SH-SY5Y (cell line): ENCODE measurements around the gene KLHL35.

Source experiments
- GATA2 ChIP-seq: IDR thresholded peaks from 2 replicates; pipeline ENCODE4 v1.6.1; 2011; ENCODE audit warnings: mild to moderate bottlenecking, low read depth, low read length
- GATA3 ChIP-seq: IDR thresholded peaks from 2 replicates; pipeline ENCODE4 v1.6.1; 2011; ENCODE audit warnings: low read depth, mild to moderate bottlenecking, low read length, moderate library complexity

Gene KLHL35

DNA sequence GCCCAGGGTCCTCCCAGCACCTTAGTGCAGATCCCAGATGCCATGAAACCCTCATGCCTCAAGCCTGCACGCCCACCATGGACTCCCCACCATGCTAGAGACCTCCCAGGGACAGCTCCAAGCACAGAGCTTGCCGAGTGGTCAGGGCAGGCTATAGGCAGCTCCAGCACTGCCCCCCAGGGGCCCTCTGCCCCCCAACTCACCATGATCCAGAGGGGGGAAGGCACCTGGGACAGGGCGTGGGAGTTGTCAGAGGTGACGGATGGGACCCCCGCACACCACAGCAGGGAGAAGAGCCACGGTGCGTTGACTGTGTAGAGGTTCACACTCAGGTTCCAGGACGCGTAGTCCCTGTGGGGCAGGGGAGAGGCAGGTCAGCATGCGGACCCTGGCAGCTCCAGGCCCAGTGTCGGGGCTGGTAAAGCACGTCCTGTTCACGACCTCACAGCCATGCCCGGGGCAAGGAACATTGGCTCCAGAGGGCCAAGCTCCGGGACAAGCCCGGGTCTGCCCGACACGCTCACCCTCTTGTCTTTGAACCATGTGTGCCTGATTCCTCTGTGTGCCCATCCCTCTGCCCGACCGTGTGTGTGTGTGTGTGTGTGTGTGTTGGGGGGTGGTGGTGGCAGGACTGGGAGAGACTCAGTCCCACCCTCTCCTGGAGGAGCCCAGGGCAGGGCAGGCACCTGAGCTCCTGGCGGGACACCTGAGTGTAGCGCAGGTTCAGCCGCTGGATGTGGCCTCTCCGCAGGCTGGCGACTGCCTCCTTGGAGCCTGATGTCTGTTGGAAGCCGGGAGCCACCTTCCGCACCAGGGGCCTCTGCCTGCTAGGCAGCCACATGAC lies 8.2 kb upstream of the KLHL35 start:
- TF ChIP-seq GATA2 (no peak), GATA3 (no peak)

- TF ChIP-seq GATA2 (no peak), GATA3 (no peak)
Observed at GRCh38 chr11:75439495-75440120, 6.6 kb upstream of the KLHL35 start.

GRCh38 chr11:75439026-75439425 lies 6.0 kb upstream of the KLHL35 start:
- TF ChIP-seq GATA2: no peak
- no peak for TF ChIP-seq GATA3

- TF ChIP-seq GATA2: no peak
Observed at GRCh38 chr11:75437966-75438659, 5.1 kb upstream of the KLHL35 start.

DNA sequence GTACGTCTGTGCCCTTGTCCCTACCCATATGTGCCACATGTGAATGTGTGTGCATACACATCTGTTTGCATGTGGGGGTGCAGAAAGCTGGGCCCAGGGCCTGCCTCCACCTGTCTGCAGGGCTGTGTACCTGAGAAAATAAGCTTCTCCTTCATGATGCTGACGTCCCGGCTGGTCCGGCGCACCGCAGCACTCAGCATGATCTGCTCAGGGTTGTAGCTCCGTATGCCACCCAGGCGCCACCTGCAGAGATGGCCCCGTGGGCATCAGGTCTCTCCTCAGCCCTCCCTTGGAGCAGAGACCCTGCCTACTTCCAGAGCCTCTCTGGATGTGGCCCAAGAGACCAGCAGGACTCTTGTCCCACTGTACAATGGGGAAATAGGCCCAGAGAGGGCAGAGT lies 3.8 kb upstream of the KLHL35 start:
- TF ChIP-seq GATA3 (no peak), GATA2 (no peak)

DNA sequence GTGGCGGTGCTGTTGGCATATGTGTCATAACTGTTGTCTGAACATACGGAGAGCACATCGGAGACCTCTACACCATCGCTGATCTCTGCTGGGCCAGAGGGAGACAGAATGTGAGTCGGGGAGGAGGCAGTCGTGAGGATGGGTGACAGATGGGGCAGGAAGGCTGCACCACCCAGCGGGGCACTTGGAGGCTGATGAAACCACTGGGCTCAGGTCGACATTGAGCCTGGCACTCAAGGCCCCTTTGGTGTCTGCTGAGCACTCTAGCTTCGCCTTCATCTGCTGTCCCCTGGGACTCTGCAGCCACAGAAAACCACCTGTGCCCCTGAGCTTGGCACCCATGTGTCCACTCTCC lies 2.5 kb upstream of the KLHL35 start:
- TF ChIP-seq GATA2 (no peak), GATA3 (no peak)

DNA sequence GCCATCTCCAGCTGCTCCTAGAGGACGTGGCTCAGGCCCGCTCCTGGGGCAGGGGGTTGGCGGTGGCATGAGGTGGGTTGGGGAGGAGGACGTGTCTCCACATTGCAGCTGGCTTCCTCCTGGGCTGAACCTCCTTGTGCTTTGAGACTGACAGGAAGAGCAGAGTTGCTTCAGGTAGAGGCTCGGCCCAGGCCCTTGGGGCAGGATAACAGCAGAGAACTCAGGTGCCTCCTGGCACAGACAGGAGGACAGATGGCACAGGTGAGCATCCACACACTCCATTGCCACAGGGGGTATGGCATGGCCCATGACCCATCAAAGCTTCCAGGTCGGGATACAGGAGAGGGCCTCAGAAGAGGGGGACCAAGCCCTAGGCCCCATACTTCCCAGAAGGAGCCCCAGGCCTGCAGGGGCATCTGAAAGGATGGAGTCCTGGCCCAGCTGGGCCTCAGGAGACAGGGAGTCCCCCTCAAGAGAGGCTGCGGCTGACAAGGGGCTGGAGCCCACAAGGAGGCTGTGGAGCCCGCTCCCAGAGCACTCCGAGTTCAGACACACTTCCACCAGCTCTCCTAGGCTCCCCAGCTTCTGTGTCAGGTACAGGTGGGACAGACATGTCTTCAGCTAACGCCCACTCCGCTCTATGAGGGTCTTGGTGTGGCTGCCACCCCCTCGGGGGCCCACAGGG lies 2.0 kb upstream of the KLHL35 start:
- no peak for TF ChIP-seq GATA3
- TF ChIP-seq GATA2: no peak

DNA sequence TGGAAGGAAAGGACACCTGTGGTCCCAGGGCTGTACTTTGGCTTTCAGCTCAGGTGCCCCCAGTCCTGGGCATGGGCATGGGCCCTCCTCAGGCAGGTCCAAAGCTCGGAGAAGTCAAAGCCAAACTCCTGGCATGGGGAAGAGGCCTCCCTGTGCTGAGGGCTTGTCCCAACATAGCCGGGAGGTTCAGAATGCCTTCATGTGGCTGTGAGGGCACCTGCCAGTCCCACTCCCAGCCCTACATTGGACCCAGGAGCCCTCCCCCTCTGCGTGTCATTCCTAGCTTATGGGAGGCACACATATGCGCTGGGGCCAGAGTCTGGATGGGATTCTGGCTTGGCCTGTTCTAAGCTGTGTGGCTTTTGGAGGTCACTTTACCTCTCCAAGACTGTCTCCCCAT lies 1.0 kb upstream of the KLHL35 start:
- TF ChIP-seq GATA3 (no peak), GATA2 (no peak)

GRCh38 chr11:75433443-75433842 lies 440 bp upstream of the KLHL35 start:
- TF ChIP-seq GATA2 (no peak), GATA3 (no peak)

GRCh38 chr11:75431533-75432525 lies 1.2 kb downstream of the KLHL35 start:
- TF ChIP-seq GATA2: no peak
- TF ChIP-seq GATA3: no peak

DNA sequence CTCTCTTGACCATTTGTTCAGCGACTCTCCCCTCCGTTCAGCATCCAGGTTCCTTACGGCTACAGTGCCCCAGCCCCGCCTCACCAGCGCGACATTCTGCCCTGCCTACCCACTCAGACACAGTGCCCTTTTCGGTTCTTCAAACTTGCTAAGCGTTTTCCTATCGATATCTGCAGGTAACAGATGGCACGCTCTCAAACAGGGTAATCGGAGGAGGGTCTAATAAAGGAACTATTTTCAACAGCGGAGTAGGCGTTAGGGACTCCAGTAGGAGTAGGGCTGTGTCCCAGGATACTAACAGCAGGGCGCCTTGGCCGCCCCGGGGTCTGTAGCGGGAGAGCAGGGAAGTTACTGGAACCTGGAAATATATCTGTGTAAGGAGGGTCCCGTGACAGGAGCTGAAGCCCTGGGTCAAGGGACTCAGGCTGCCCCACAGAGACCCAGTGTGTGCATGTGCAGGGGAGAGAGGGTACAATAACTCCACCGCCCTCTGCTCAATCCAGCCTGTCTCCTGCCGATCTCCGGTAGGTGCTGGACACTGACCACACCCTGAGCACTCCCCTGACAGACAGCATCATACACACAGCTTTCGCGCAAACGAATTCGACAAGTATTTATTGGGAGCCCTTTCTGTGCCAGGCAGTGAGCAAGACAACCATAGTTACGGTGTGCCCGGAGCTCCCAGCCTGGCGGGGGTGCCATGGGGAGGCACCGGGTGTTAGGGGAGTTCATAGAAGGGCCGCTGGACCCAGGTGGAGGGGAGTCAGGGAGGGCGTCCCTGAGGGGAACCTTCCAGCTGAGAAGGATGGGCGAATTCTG lies 2.1 kb downstream of the KLHL35 start:
- no peak for TF ChIP-seq GATA3

DNA sequence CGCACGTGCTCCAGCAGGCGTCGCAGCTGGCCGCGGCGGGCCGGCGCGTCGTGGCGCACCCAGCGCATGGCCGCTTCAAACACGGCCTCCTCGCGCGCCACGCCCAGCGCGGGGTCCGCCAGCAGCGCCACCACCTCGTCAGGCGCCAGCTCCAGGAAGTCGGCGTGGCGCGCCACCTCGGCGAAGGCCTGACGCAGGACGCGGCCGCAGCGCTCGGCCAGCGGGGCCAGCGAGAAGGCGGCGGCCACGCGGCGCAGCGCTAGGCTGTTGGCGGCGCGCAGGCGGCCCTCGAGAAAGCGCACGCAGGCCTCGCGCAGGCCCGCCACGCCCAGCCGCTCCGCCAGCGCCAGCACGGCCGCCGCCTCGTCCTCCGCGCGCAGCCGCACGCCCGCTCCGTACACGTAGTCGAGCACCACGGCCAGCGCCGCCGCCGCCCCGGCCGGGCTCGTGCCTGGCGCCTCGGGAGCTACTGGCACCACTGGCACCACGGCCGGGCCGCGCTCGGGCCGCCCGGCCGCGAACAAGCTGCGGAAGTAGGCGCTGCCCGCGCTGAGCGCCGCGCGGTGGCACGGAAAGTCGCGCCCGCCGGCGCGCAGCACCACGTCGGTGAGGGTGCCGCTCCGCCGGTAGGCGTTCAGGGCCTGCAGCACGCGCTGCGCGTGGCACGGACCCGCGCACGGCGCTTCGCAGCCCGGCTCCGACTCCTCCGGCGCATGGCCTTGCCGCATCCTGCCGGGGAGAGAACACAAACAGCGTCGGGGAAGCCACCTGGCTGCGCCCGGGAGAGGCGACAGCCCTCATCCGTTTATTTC lies 2.9 kb downstream of the KLHL35 start:
- TF ChIP-seq GATA2 (no peak), GATA3 (no peak)

GRCh38 chr11:75429641-75429901 lies 3.4 kb downstream of the KLHL35 start:
- TF ChIP-seq GATA3: no peak
- TF ChIP-seq GATA2: no peak
